Tibial nerve (tissue), 3 donors: ENCODE data around the gene DNMT3A.

ENCODE experiments used
- EP300 ChIP-seq, 2 donors: sonication (generic); formaldehyde crosslinking; IDR thresholded peaks; one replicate each; pipeline ENCODE4 v1.6.1; 2017; ENCODE audit warnings: antibody characterized with exemption in 2 of 2, mild to moderate bottlenecking in 1 of 2
- POLR2A ChIP-seq, 2 donors: fragments of 450-650 bp; IDR thresholded peaks; one replicate each; pipeline ENCODE4 v1.6.1; 2017; ENCODE audit warnings: antibody characterized with exemption in 2 of 2, mild to moderate bottlenecking in 2 of 2, moderate library complexity in 2 of 2

DNA sequence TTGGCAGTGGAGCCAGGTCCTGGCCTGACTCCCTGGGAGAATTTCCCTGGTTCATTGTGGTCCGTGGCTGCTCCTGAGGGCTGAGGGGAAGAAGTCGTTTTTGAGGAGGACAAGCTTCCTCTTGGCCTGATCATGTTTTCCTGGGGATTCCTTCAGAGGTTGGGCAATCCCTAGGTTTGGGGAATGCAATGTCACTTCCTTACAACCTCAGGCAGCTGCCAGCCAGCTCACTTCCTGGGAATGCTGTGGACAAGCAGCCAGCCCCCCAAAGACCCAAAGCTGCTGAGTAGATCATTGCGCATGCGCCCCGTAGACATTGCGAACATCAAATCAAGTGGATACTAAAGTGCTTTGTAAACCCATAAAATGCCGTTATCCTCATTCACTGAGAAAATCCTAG is 7.7 kb upstream of the DNMT3A start:
- TF ChIP-seq POLR2A (IDR thresholded peaks at IDR 0.05) (no peak), EP300 (IDR thresholded peaks at IDR 0.05) (no peak)
